ENCODE results near the gene FKBP15. TPM values are rescaled to one million over a fixed set of nuclear protein-coding genes. Genes with fewer than 3 reads are reported as not detected.

FKBP15 gene
- total RNA-seq, 2 donors from 2014 or later: 22.5 to 24.4 TPM

DNA sequence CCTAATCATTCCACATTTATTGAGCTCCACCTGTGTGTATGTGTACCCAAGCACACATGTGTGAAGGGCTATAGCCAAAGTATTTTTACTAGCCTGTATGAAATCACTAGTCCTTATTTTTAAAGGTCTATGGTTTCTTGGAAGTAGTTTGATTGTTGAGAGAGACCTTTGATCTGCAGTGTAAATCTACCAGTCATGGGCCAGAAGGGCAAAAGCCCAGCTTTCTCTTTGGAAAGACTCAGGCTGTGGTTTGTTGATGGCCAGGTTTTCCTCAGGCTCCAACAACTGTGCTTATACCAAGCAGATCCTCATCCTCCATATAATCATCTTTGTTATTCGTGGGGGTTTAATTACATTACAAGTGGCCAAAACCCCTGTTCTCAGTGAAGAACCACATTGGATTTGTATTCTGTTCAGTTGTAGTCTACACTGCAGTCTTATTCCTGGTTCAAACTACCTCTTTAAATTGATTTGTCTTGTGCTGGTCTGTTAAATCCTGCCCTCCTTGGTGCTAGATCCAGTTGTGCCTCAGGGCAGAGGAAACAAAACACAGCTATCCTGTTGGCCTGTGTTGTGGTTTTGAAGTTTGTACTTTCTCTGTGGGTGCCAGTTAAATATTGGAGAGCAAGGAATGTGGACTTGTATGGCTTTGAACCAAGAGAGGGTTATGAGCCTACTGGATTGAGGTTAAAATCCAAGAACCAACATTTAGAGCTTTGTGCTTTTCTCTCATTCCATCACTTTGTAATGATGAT lies 41.0 kb upstream of the FKBP15 start:
- no peaks in the 10 kb centered on the region for H3K36me3 ChIP-seq
- H3K4me1 ChIP-seq: no peaks in the 10 kb centered on the region
- H3K27me3 ChIP-seq: no peaks in the 10 kb centered on the region
- TF ChIP-seq, protein P1, sequence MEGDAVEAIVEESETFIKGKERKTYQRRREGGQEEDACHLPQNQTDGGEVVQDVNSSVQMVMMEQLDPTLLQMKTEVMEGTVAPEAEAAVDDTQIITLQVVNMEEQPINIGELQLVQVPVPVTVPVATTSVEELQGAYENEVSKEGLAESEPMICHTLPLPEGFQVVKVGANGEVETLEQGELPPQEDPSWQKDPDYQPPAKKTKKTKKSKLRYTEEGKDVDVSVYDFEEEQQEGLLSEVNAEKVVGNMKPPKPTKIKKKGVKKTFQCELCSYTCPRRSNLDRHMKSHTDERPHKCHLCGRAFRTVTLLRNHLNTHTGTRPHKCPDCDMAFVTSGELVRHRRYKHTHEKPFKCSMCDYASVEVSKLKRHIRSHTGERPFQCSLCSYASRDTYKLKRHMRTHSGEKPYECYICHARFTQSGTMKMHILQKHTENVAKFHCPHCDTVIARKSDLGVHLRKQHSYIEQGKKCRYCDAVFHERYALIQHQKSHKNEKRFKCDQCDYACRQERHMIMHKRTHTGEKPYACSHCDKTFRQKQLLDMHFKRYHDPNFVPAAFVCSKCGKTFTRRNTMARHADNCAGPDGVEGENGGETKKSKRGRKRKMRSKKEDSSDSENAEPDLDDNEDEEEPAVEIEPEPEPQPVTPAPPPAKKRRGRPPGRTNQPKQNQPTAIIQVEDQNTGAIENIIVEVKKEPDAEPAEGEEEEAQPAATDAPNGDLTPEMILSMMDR (IDR thresholded peaks at IDR 0.05): no peak
- H3K4me3 ChIP-seq: no peak overlapping the region
- H3K27ac ChIP-seq: no peak overlapping the region
- no peak overlapping the region for H3K9ac ChIP-seq (ENCODE audit: low read depth in 2 of 2, low read length in 2 of 2)
- intact Hi-C loops (cut with DNase I): no loop called here
- H3K9me3 ChIP-seq: no peaks in the 10 kb centered on the region
- no peak for DNase-seq

DNA sequence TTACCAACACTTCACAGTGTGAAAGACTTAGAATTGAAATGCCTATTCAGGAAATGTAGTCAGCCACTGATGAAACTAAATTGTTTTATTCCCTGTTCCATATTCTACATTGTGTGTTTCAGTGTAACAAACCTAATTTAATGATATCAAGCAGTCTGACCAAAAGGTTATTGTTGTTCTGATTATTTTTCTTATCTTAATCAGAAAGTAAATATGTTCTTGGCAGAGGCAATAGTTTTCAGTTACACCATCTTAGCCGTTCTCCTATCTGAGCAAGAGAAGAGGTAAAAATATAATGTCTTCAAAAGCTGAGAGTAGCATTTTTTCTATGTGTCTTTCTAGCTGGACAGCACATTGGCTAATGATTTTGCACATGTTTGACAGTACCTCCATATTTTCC lies 37.2 kb upstream of the FKBP15 start:
- DNase-seq: no peak
- no peaks in the 10 kb centered on the region for H3K36me3 ChIP-seq
- no peaks in the 10 kb centered on the region for H3K4me1 ChIP-seq
- H3K9ac ChIP-seq (ENCODE audit: low read depth in 2 of 2, low read length in 2 of 2): no peak overlapping the region
- no peaks in the 10 kb centered on the region for H3K27me3 ChIP-seq
- TF ChIP-seq, protein P1 (IDR thresholded peaks at IDR 0.05): no peak
- no peak overlapping the region for H3K4me3 ChIP-seq
- no peaks in the 10 kb centered on the region for H3K9me3 ChIP-seq
- H3K27ac ChIP-seq: no peak overlapping the region
- intact Hi-C loops (cut with DNase I): no loop called here

DNA sequence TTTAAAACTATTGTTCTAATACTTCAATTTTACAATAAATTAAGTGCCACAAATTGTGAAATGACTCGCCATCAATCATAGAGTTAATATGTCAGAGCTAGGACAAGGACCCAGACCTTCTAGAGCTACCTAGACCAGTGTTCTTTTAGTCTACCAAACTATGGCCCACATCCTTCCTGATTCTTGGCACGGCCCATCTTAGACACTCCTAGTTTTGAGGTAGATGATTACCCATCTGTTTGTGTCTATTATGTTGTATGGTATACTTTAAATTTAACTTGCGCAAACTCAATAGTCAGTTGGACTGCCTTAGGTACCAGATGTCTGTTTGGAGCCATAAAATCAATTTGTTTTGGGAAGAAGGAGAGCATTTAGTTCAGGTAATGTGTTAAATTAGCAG lies 36.8 kb upstream of the FKBP15 start:
- no peak overlapping the region for H3K4me3 ChIP-seq
- H3K9me3 ChIP-seq: no peaks in the 10 kb centered on the region
- no peak for DNase-seq
- no peaks in the 10 kb centered on the region for H3K4me1 ChIP-seq
- intact Hi-C loops (cut with DNase I): no loop called here
- H3K36me3 ChIP-seq: no peaks in the 10 kb centered on the region
- H3K27ac ChIP-seq: no peak overlapping the region
- H3K9ac ChIP-seq (ENCODE audit: low read depth in 2 of 2, low read length in 2 of 2): no peak overlapping the region
- no peaks in the 10 kb centered on the region for H3K27me3 ChIP-seq
- TF ChIP-seq, protein P1 (IDR thresholded peaks at IDR 0.05): no peak

DNA sequence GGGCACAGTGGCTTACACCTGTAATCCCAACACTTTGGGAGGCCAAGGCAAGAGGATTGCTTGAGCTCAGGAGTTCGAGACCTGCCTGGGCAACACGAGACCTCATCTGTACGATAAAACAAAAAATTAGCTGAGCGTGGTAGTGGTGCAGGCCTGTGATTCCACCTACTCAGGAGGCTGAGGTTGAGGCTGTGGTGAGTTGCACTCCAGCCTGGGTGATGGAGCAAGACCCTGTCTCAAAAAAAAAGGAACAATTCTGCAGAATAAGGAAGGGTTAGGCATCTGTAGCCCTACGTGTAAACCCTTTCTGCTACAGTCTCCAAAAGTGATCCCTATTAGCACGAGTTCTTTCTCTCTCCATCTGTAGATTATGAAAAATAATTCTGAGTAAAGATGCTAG lies 34.4 kb upstream of the FKBP15 start:
- no peak overlapping the region for H3K4me3 ChIP-seq
- H3K4me1 ChIP-seq: no peaks in the 10 kb centered on the region
- H3K9me3 ChIP-seq: no peaks in the 10 kb centered on the region
- no peaks in the 10 kb centered on the region for H3K36me3 ChIP-seq
- no peak overlapping the region for H3K9ac ChIP-seq (ENCODE audit: low read depth in 2 of 2, low read length in 2 of 2)
- H3K27me3 ChIP-seq: no peaks in the 10 kb centered on the region
- TF ChIP-seq, protein P1 (IDR thresholded peaks at IDR 0.05): no peak
- H3K27ac ChIP-seq: no peak overlapping the region
- intact Hi-C loops (cut with DNase I): no loop called here
- DNase-seq: no peak

DNA sequence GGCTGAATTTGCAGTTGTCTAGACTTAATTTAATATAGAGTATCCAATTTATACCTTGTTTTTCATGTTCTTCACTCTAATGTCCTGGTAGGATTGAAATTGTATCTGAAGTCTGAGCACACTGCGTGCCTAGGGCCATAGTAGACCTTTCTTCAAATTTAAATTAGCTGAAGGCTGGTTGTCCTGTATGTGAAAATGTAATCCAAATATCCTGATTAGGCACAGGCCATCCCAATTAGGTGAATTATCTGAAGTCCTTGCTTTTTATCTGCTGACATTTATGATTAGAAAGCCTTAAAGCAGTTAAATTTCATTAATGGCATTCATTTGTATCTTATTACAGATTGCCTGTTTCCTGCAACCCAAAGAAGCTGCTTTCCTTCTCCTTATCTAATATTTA lies 33.9 kb upstream of the FKBP15 start:
- no peaks in the 10 kb centered on the region for H3K9me3 ChIP-seq
- intact Hi-C loops (cut with DNase I): no loop called here
- TF ChIP-seq, protein P1 (IDR thresholded peaks at IDR 0.05): no peak
- H3K27me3 ChIP-seq: no peaks in the 10 kb centered on the region
- no peak for DNase-seq
- H3K4me3 ChIP-seq: no peak overlapping the region
- H3K27ac ChIP-seq: no peak overlapping the region
- no peak overlapping the region for H3K9ac ChIP-seq (ENCODE audit: low read depth in 2 of 2, low read length in 2 of 2)
- no peaks in the 10 kb centered on the region for H3K36me3 ChIP-seq
- H3K4me1 ChIP-seq: no peaks in the 10 kb centered on the region
